Mesenchymal stem cell (in vitro differentiated cells and primary cell): ENCODE data around the gene FAM177A1. TPM values are rescaled to one million over a fixed set of nuclear protein-coding genes. Genes with fewer than 3 reads are reported as not detected.

Experiments used
- DNase-seq: peaks from one replicate; pipeline ENCODE4 v3.0.0-alpha.2; 2013
- H2AFZ ChIP-seq: one replicate; pipeline ENCODE4 v1.6.1; 2013; ENCODE audit warnings: low read depth, mild to moderate bottlenecking, control low read depth, inconsistent platforms, low read length, moderate library complexity
- H2AK5ac ChIP-seq: 2 replicates; pipeline ENCODE4 v1.6.1; 2013; ENCODE audit warnings: low read length, moderate library complexity, mild to moderate bottlenecking, inconsistent platforms; ENCODE audit not compliant: severe bottlenecking
- H2BK120ac ChIP-seq: one replicate; pipeline ENCODE4 v1.6.1; 2013; ENCODE audit warnings: low read depth, mild to moderate bottlenecking, inconsistent platforms, low read length, moderate library complexity
- H2BK12ac ChIP-seq, 2 experiments: one replicate each; pipeline ENCODE4 v1.6.1; 2013; ENCODE audit warnings: inconsistent platforms in 2 of 2, low read length in 2 of 2, mild to moderate bottlenecking in 2 of 2, moderate library complexity in 2 of 2, control low read depth in 1 of 2
- H2BK15ac ChIP-seq: one replicate; pipeline ENCODE4 v1.6.1; 2013; ENCODE audit warnings: mild to moderate bottlenecking, low read depth, inconsistent platforms; ENCODE audit not compliant: poor library complexity, severe bottlenecking
- H2BK5ac ChIP-seq: 2 replicates; pipeline ENCODE4 v1.6.1; 2013; ENCODE audit warnings: low read depth, mild to moderate bottlenecking, low read length, control low read depth, inconsistent platforms; ENCODE audit not compliant: poor library complexity, severe bottlenecking
- H3K14ac ChIP-seq, 2 experiments: one replicate each; pipeline ENCODE4 v1.6.1; 2013; ENCODE audit warnings: inconsistent platforms in 2 of 2, low read length in 2 of 2, control low read depth in 1 of 2, mild to moderate bottlenecking in 1 of 2, moderate library complexity in 1 of 2
- H3K18ac ChIP-seq, 2 experiments: one replicate each; pipeline ENCODE4 v1.6.1; 2013; ENCODE audit warnings: inconsistent platforms in 2 of 2, low read length in 2 of 2, control low read depth in 1 of 2, low read depth in 1 of 2, mild to moderate bottlenecking in 1 of 2
- H3K23ac ChIP-seq, 2 experiments: one replicate each; pipeline ENCODE4 v1.6.1; 2013; ENCODE audit warnings: inconsistent platforms in 2 of 2, low read length in 2 of 2, mild to moderate bottlenecking in 2 of 2, moderate library complexity in 2 of 2, control low read depth in 1 of 2
- H3K27ac ChIP-seq: 2 replicates; pipeline ENCODE4 v1.5.1; 2013; ENCODE audit warnings: mild to moderate bottlenecking, moderate library complexity, low read length, control low read depth, inconsistent platforms; ENCODE audit not compliant: poor library complexity, severe bottlenecking
- H3K27me3 ChIP-seq, 2 experiments: 2 replicates each; pipeline versions ENCODE4 v1.6.1 to v1.7.0; 2013; ENCODE audit warnings: low read length in 2 of 2, mild to moderate bottlenecking in 2 of 2, moderate library complexity in 2 of 2, control low read depth in 1 of 2, inconsistent platforms in 1 of 2; ENCODE audit not compliant: control insufficient read depth in 1 of 2, insufficient read depth in 1 of 2
- H3K36me3 ChIP-seq, 2 experiments: 2 replicates each; pipeline versions ENCODE4 v1.6.1 to v1.7.0; 2013; ENCODE audit warnings: low read length in 2 of 2, control low read depth in 1 of 2, inconsistent platforms in 1 of 2, low read depth in 1 of 2, mild to moderate bottlenecking in 1 of 2; ENCODE audit not compliant: insufficient read depth in 2 of 2, control insufficient read depth in 1 of 2
- H3K4ac ChIP-seq, 2 experiments: one replicate each; pipeline ENCODE4 v1.6.1; 2013; ENCODE audit warnings: inconsistent platforms in 2 of 2, low read length in 2 of 2, mild to moderate bottlenecking in 2 of 2, moderate library complexity in 2 of 2, control low read depth in 1 of 2, low read depth in 1 of 2
- H3K4me1 ChIP-seq: 2 replicates; pipeline ENCODE4 v1.6.1; 2013; ENCODE audit warnings: low read depth, low read length, control low read depth; ENCODE audit not compliant: control insufficient read depth, insufficient read depth
- H3K4me2 ChIP-seq: 2 replicates; pipeline ENCODE4 v1.6.1; 2013; ENCODE audit warnings: low read length, mild to moderate bottlenecking, inconsistent platforms; ENCODE audit not compliant: poor library complexity, severe bottlenecking
- H3K4me3 ChIP-seq, 2 experiments: 2 replicates each; pipeline versions ENCODE4 v1.5.1 to v1.7.0; 2013; ENCODE audit warnings: low read length in 2 of 2, mild to moderate bottlenecking in 2 of 2, control low read depth in 1 of 2, low read depth in 1 of 2; ENCODE audit not compliant: insufficient read depth in 1 of 2
- H3K79me1 ChIP-seq: replicated peaks from 2 replicates; pipeline ENCODE4 v1.6.1; 2013; ENCODE audit warnings: mild to moderate bottlenecking, control low read depth, low read length, inconsistent platforms; ENCODE audit not compliant: poor library complexity, severe bottlenecking
- H3K9ac ChIP-seq: 2 replicates; pipeline ENCODE4 v1.7.0; 2013; ENCODE audit warnings: mild to moderate bottlenecking, low read length, moderate library complexity
- H3K9me3 ChIP-seq: 2 replicates; pipeline ENCODE4 v1.7.0; 2013; ENCODE audit warnings: mild to moderate bottlenecking, low read length; ENCODE audit not compliant: control insufficient read depth
- H4K8ac ChIP-seq: one replicate; pipeline ENCODE4 v1.6.1; 2013; ENCODE audit warnings: inconsistent platforms, mild to moderate bottlenecking, low read length, moderate library complexity
- H4K91ac ChIP-seq: one replicate; pipeline ENCODE4 v1.6.1; 2013; ENCODE audit warnings: mild to moderate bottlenecking, low read length, inconsistent platforms
- WGBS: methylation state at CpG from one replicate; pipeline ENCODE4 v1.1.7; 2013; ENCODE audit warnings: mixed read lengths; 5-methylcytosine and 5-hydroxymethylcytosine counted together
- polyA plus RNA-seq, 2 experiments: library from polyadenylated mRNA; stranded (reverse); fragments of 200-250 nt; gene quantifications; one replicate each; pipeline ENCODE4 v1.2.3, GENCODE V29; 2013

Gene FAM177A1
- polyA plus RNA-seq (2013, experiment 1 of 2): 102 TPM
- polyA plus RNA-seq (2013, experiment 2 of 2): 114 TPM

DNA sequence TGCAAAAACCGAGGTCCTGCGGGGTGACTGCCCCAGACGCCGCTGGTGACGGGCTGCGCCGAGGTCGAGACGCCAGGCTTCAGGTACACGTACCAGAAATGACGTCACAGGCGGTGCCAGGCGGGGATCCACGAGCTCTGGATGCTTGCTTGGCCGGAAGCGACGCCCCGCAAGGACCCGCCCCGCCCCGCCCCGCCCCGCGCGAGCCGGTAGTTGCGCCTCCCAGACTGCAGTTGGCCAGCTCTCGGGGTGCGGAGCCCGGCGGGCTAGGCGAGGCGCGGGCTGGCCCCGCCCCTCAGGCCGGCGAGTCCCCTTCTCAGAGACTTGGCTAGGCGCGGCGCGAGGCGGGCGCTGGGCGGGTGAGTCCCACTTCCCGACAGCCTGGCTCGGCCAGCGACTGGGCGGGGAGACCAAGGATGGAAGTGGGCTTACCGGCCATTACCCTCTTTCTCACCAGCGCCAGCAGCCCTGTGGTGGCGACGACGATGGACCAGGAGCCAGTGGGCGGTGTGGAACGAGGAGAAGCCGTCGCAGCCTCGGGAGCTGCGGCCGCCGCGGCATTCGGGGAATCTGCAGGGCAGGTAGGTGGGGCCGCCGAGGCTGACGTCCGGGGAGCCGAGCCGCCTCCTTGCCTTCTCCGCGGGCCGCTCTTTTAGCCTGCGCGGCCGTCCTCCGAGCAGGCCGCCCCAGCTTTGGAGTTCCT lies at the start of gene FAM177A1:
FAM177A1 (plus strand) TSS at position 225 of the 703 bp plus-strand sequence; CDS start at position 417, 192 bp downstream.
- Histone ChIP-seq H3K4ac (peak within 1 kb of the TSS; percentile 20 to 56), H3K79me1 (peaks cover 3% of the 10 kb centered on the region), H3K36me3 (peaks cover 0 to 12% of the 10 kb centered on the region in 2 experiments), H3K4me1 (peaks cover 4% of the 10 kb centered on the region), H3K14ac (peak within 1 kb of the TSS; percentile 68 to 74), H2BK15ac (peak within 1 kb of the TSS; percentile 40), H2AFZ (peak within 1 kb of the TSS; percentile 92), H2BK120ac (peak within 1 kb of the TSS; percentile 56), H3K18ac (peak within 1 kb of the TSS; percentile 79 to 91), H2BK5ac (peak within 1 kb of the TSS; percentile 33), H3K27ac (peak within 1 kb of the TSS; percentile 91), H3K23ac (peak within 1 kb of the TSS in 1 of 2 experiments; percentile 91), H3K4me3 (peak within 1 kb of the TSS; percentile 74 to 85), H3K4me2 (peak within 1 kb of the TSS; percentile 88), H3K9ac (peak within 1 kb of the TSS; percentile 98), H3K27me3 (no peaks in the 10 kb centered on the region), H2AK5ac (no peak within 1 kb of the TSS), H4K91ac (peak within 1 kb of the TSS; percentile 36), H4K8ac (peak within 1 kb of the TSS; percentile 91), H2BK12ac (peak within 1 kb of the TSS; percentile 20 to 59), H3K9me3 (no peaks in the 10 kb centered on the region)
- DNase-seq: peak; percentile 97
- WGBS: under 1% methylated on average over 67 of the region's 77 CpGs

GRCh38 chr14:34997762-34998161 lies 48.3 kb upstream of the FAM177A1 start:
- no peaks in the 10 kb centered on the region for H3K27me3 ChIP-seq
- H3K18ac ChIP-seq: no peak overlapping the region
- no peak overlapping the region for H2BK12ac ChIP-seq
- no peak overlapping the region for H3K9ac ChIP-seq
- H3K14ac ChIP-seq: no peak overlapping the region
- DNase-seq: peak; percentile 24
- no peak overlapping the region for H4K91ac ChIP-seq
- H3K4ac ChIP-seq: no peak overlapping the region
- no peak overlapping the region for H2BK15ac ChIP-seq
- H3K4me2 ChIP-seq: no peak overlapping the region
- peaks cover 2% of the 10 kb centered on the region for H3K4me1 ChIP-seq
- H3K27ac ChIP-seq: no peak overlapping the region
- H2AK5ac ChIP-seq: no peak overlapping the region
- H4K8ac ChIP-seq: no peak overlapping the region
- H2BK120ac ChIP-seq: no peak overlapping the region
- H3K79me1 ChIP-seq: peaks cover 12% of the 10 kb centered on the region
- H3K9me3 ChIP-seq: no peaks in the 10 kb centered on the region
- 58% methylated on average over 3 of the region's 3 CpGs for WGBS
- H3K4me3 ChIP-seq: no peak overlapping the region
- no peak overlapping the region for H2BK5ac ChIP-seq
- peaks cover 9 to 42% of the 10 kb centered on the region in 2 experiments for H3K36me3 ChIP-seq
- H2AFZ ChIP-seq: no peak overlapping the region
- H3K23ac ChIP-seq: no peak overlapping the region

DNA sequence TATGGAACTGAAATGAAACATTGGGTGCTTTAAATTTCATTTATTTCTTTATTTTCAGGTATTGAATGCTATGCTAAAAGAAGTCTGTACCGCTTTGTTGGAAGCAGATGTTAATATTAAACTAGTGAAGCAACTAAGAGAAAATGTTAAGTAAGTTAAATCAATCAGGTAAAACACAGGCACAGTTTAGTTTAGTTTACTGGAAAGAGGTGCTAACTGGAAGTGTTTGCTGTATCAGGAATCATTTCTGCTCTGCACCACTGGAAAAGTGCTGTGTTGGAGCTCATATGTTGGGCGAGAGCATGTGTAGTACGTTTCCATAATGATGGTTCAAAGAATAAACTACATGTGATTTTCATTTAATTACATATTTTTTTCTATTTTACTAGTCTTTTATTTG lies 46.6 kb upstream of the FAM177A1 start:
- no peaks in the 10 kb centered on the region for H3K27me3 ChIP-seq
- DNase-seq: no peak
- no peak overlapping the region for H2BK5ac ChIP-seq
- no peak overlapping the region for H2BK120ac ChIP-seq
- H3K27ac ChIP-seq: no peak overlapping the region
- H3K9me3 ChIP-seq: no peaks in the 10 kb centered on the region
- WGBS: 100% methylated on average over 1 of the region's 3 CpGs
- H3K14ac ChIP-seq: no peak overlapping the region
- no peak overlapping the region for H3K9ac ChIP-seq
- peaks cover 14% of the 10 kb centered on the region for H3K79me1 ChIP-seq
- no peak overlapping the region for H4K91ac ChIP-seq
- H2AK5ac ChIP-seq: no peak overlapping the region
- no peak overlapping the region for H2BK12ac ChIP-seq
- no peak overlapping the region for H3K4me2 ChIP-seq
- no peak overlapping the region for H3K23ac ChIP-seq
- no peak overlapping the region for H3K18ac ChIP-seq
- no peak overlapping the region for H3K4ac ChIP-seq
- no peaks in the 10 kb centered on the region for H3K4me1 ChIP-seq
- H4K8ac ChIP-seq: no peak overlapping the region
- H3K36me3 ChIP-seq: peaks cover 16 to 53% of the 10 kb centered on the region in 2 experiments
- H3K4me3 ChIP-seq: no peak overlapping the region
- no peak overlapping the region for H2BK15ac ChIP-seq
- no peak overlapping the region for H2AFZ ChIP-seq

- Histone ChIP-seq H3K79me1 (peaks cover 21% of the 10 kb centered on the region), H3K4me2 (no peak overlapping the region), H4K91ac (no peak overlapping the region), H4K8ac (no peak overlapping the region), H3K9ac (no peak overlapping the region), H3K4me3 (no peak overlapping the region), H3K27ac (no peak overlapping the region), H2BK120ac (no peak overlapping the region), H3K4me1 (no peaks in the 10 kb centered on the region), H3K4ac (no peak overlapping the region), H2BK5ac (no peak overlapping the region), H2AK5ac (no peak overlapping the region), H3K9me3 (no peaks in the 10 kb centered on the region), H3K36me3 (peaks cover 19 to 65% of the 10 kb centered on the region in 2 experiments), H3K14ac (no peak overlapping the region), H2BK15ac (no peak overlapping the region), H2AFZ (no peak overlapping the region), H3K23ac (no peak overlapping the region), H2BK12ac (no peak overlapping the region), H3K27me3 (no peaks in the 10 kb centered on the region), H3K18ac (no peak overlapping the region)
- no peak for DNase-seq
- 93% methylated on average over 1 of the region's 2 CpGs for WGBS
Measured at GRCh38 chr14:35001621-35002020, 44.5 kb upstream of the FAM177A1 start.
